Measurements from ENCODE around the gene DUSP10.

The DUSP10 gene

GRCh38 chr1:221778125-221778524, 36.2 kb upstream of the DUSP10 start:
- Histone ChIP-seq H3K36me3 (ENCODE audit: insufficient read depth, low read length) (no peaks in the 10 kb centered on the region), H3K9ac (ENCODE audit: low read depth, low read length) (no peak overlapping the region), H3K27me3 (ENCODE audit: insufficient read depth, low read length) (no peaks in the 10 kb centered on the region), H3K4me3 (ENCODE audit: low read length) (no peak overlapping the region), H3K27ac (ENCODE audit: low read depth, low read length) (no peak overlapping the region), H3K4me1 (ENCODE audit: insufficient read depth, low read length) (peaks cover 6% of the 10 kb centered on the region; the same call in 1 of the 2 replicates), H3K9me3 (ENCODE audit: insufficient read depth, low read depth, low read length) (no peaks in the 10 kb centered on the region)
- WGBS = 99% methylated on average over 3 of the region's 3 CpGs

- Histone ChIP-seq H3K4me1 (ENCODE audit: insufficient read depth, low read length) (peaks cover 3% of the 10 kb centered on the region; the same call in 1 of the 2 replicates), H3K9me3 (ENCODE audit: insufficient read depth, low read depth, low read length) (no peaks in the 10 kb centered on the region), H3K9ac (ENCODE audit: low read depth, low read length) (no peak overlapping the region), H3K36me3 (ENCODE audit: insufficient read depth, low read length) (no peaks in the 10 kb centered on the region), H3K4me3 (ENCODE audit: low read length) (no peak overlapping the region), H3K27ac (ENCODE audit: low read depth, low read length) (no peak overlapping the region), H3K27me3 (ENCODE audit: insufficient read depth, low read length) (no peaks in the 10 kb centered on the region)
- 92% methylated on average over 8 of the region's 8 CpGs for WGBS
These were observed 35.7 kb upstream of the DUSP10 start for GRCh38 chr1:221777431-221778072.

- 97% methylated on average over 5 of the region's 5 CpGs for WGBS
- no peaks in the 10 kb centered on the region for H3K4me1 ChIP-seq (ENCODE audit: insufficient read depth, low read length)
- no peaks in the 10 kb centered on the region for H3K9me3 ChIP-seq (ENCODE audit: insufficient read depth, low read depth, low read length)
- H3K36me3 ChIP-seq (ENCODE audit: insufficient read depth, low read length) = no peaks in the 10 kb centered on the region
- no peak overlapping the region for H3K27ac ChIP-seq (ENCODE audit: low read depth, low read length)
- no peak overlapping the region for H3K9ac ChIP-seq (ENCODE audit: low read depth, low read length)
- H3K4me3 ChIP-seq (ENCODE audit: low read length) = no peak overlapping the region
- H3K27me3 ChIP-seq (ENCODE audit: insufficient read depth, low read length) = no peaks in the 10 kb centered on the region
These were observed 34.8 kb upstream of the DUSP10 start for GRCh38 chr1:221776495-221777301.

- WGBS = 96% methylated on average over 3 of the region's 4 CpGs
- Histone ChIP-seq H3K9ac (ENCODE audit: low read depth, low read length) (no peak overlapping the region), H3K4me3 (ENCODE audit: low read length) (no peak overlapping the region)
These were observed 33.3 kb upstream of the DUSP10 start for GRCh38 chr1:221775206-221775605.

GRCh38 chr1:221774054-221774842, 32.4 kb upstream of the DUSP10 start:
- H3K9me3 ChIP-seq (ENCODE audit: insufficient read depth, low read depth, low read length) = no peaks in the 10 kb centered on the region
- H3K27ac ChIP-seq (ENCODE audit: low read depth, low read length) = no peak overlapping the region
- no peak overlapping the region for H3K4me3 ChIP-seq (ENCODE audit: low read length)
- WGBS = 92% methylated on average over 8 of the region's 8 CpGs
- no peaks in the 10 kb centered on the region for H3K4me1 ChIP-seq (ENCODE audit: insufficient read depth, low read length)
- no peaks in the 10 kb centered on the region for H3K27me3 ChIP-seq (ENCODE audit: insufficient read depth, low read length)
- no peaks in the 10 kb centered on the region for H3K36me3 ChIP-seq (ENCODE audit: insufficient read depth, low read length)
- H3K9ac ChIP-seq (ENCODE audit: low read depth, low read length) = no peak overlapping the region

More at GRCh38 chr1:221775206-221775605, 33.3 kb upstream of the DUSP10 start:
- H3K27me3 ChIP-seq (ENCODE audit: insufficient read depth, low read length) = no peaks in the 10 kb centered on the region
- H3K4me1 ChIP-seq (ENCODE audit: insufficient read depth, low read length) = no peaks in the 10 kb centered on the region
- H3K27ac ChIP-seq (ENCODE audit: low read depth, low read length) = no peak overlapping the region
- no peaks in the 10 kb centered on the region for H3K36me3 ChIP-seq (ENCODE audit: insufficient read depth, low read length)
- no peaks in the 10 kb centered on the region for H3K9me3 ChIP-seq (ENCODE audit: insufficient read depth, low read depth, low read length)

- Histone ChIP-seq H3K9ac (ENCODE audit: low read depth, low read length) (no peak overlapping the region), H3K27me3 (ENCODE audit: insufficient read depth, low read length) (no peaks in the 10 kb centered on the region), H3K4me1 (ENCODE audit: insufficient read depth, low read length) (no peaks in the 10 kb centered on the region), H3K36me3 (ENCODE audit: insufficient read depth, low read length) (no peaks in the 10 kb centered on the region), H3K4me3 (ENCODE audit: low read length) (no peak overlapping the region), H3K9me3 (ENCODE audit: insufficient read depth, low read depth, low read length) (no peaks in the 10 kb centered on the region), H3K27ac (ENCODE audit: low read depth, low read length) (no peak overlapping the region)
- WGBS = no CpG with 5 or more reads among the region's 2 CpGs
These were observed 31.5 kb upstream of the DUSP10 start for GRCh38 chr1:221773383-221773782.

GRCh38 chr1:221772117-221772516, 30.2 kb upstream of the DUSP10 start:
- H3K4me3 ChIP-seq (ENCODE audit: low read length) = no peak overlapping the region
- no peaks in the 10 kb centered on the region for H3K36me3 ChIP-seq (ENCODE audit: insufficient read depth, low read length)
- no peaks in the 10 kb centered on the region for H3K27me3 ChIP-seq (ENCODE audit: insufficient read depth, low read length)
- H3K9me3 ChIP-seq (ENCODE audit: insufficient read depth, low read depth, low read length) = no peaks in the 10 kb centered on the region
- no peak overlapping the region for H3K9ac ChIP-seq (ENCODE audit: low read depth, low read length)
- no peak overlapping the region for H3K27ac ChIP-seq (ENCODE audit: low read depth, low read length)
- WGBS = 97% methylated on average over 3 of the region's 3 CpGs
- H3K4me1 ChIP-seq (ENCODE audit: insufficient read depth, low read length) = no peaks in the 10 kb centered on the region

- H3K36me3 ChIP-seq (ENCODE audit: insufficient read depth, low read length) = no peaks in the 10 kb centered on the region
- no peak overlapping the region for H3K27ac ChIP-seq (ENCODE audit: low read depth, low read length)
- no peaks in the 10 kb centered on the region for H3K4me1 ChIP-seq (ENCODE audit: insufficient read depth, low read length)
- WGBS = 95% methylated on average over 5 of the region's 5 CpGs
- no peaks in the 10 kb centered on the region for H3K27me3 ChIP-seq (ENCODE audit: insufficient read depth, low read length)
- no peak overlapping the region for H3K9ac ChIP-seq (ENCODE audit: low read depth, low read length)
- no peak overlapping the region for H3K4me3 ChIP-seq (ENCODE audit: low read length)
- H3K9me3 ChIP-seq (ENCODE audit: insufficient read depth, low read depth, low read length) = no peaks in the 10 kb centered on the region
These were observed 26.7 kb upstream of the DUSP10 start for GRCh38 chr1:221768444-221769066.

- no peaks in the 10 kb centered on the region for H3K4me1 ChIP-seq (ENCODE audit: insufficient read depth, low read length)
- H3K4me3 ChIP-seq (ENCODE audit: low read length) = no peak overlapping the region
- no peak overlapping the region for H3K27ac ChIP-seq (ENCODE audit: low read depth, low read length)
- H3K9me3 ChIP-seq (ENCODE audit: insufficient read depth, low read depth, low read length) = no peaks in the 10 kb centered on the region
- H3K36me3 ChIP-seq (ENCODE audit: insufficient read depth, low read length) = no peaks in the 10 kb centered on the region
- H3K27me3 ChIP-seq (ENCODE audit: insufficient read depth, low read length) = no peaks in the 10 kb centered on the region
- no peak overlapping the region for H3K9ac ChIP-seq (ENCODE audit: low read depth, low read length)
- WGBS = 63% methylated on average over 1 of the region's 1 CpG
These were observed 24.3 kb upstream of the DUSP10 start for GRCh38 chr1:221766210-221766609.

GRCh38 chr1:221765527-221765926, 23.6 kb upstream of the DUSP10 start:
- Histone ChIP-seq H3K36me3 (ENCODE audit: insufficient read depth, low read length) (no peaks in the 10 kb centered on the region), H3K4me3 (ENCODE audit: low read length) (no peak overlapping the region), H3K9ac (ENCODE audit: low read depth, low read length) (no peak overlapping the region), H3K9me3 (ENCODE audit: insufficient read depth, low read depth, low read length) (no peaks in the 10 kb centered on the region), H3K27ac (ENCODE audit: low read depth, low read length) (no peak overlapping the region), H3K27me3 (ENCODE audit: insufficient read depth, low read length) (no peaks in the 10 kb centered on the region), H3K4me1 (ENCODE audit: insufficient read depth, low read length) (no peaks in the 10 kb centered on the region)
- 81% methylated on average over 1 of the region's 2 CpGs for WGBS

- Histone ChIP-seq H3K9me3 (ENCODE audit: insufficient read depth, low read depth, low read length) (no peaks in the 10 kb centered on the region), H3K36me3 (ENCODE audit: insufficient read depth, low read length) (no peaks in the 10 kb centered on the region), H3K4me3 (ENCODE audit: low read length) (no peak overlapping the region), H3K27me3 (ENCODE audit: insufficient read depth, low read length) (no peaks in the 10 kb centered on the region), H3K27ac (ENCODE audit: low read depth, low read length) (no peak overlapping the region), H3K4me1 (ENCODE audit: insufficient read depth, low read length) (no peaks in the 10 kb centered on the region), H3K9ac (ENCODE audit: low read depth, low read length) (no peak overlapping the region)
- WGBS = 89% methylated on average over 2 of the region's 2 CpGs
These were observed 20.2 kb upstream of the DUSP10 start for GRCh38 chr1:221762121-221762520.

Measured in HUES64 (cell line).